GM19035 (cell line): ENCODE data around the gene WEE1.
A peak's percentile ranks its signal among the peaks of the same experiment; 100 is the strongest.

Experiments
- ATAC-seq: cut with Tn5 transposase; IDR thresholded peaks from one replicate; pipeline ENCODE4 v1.9.1; 2021; ENCODE audit not compliant: unreplicated experiment

The WEE1 gene

DNA sequence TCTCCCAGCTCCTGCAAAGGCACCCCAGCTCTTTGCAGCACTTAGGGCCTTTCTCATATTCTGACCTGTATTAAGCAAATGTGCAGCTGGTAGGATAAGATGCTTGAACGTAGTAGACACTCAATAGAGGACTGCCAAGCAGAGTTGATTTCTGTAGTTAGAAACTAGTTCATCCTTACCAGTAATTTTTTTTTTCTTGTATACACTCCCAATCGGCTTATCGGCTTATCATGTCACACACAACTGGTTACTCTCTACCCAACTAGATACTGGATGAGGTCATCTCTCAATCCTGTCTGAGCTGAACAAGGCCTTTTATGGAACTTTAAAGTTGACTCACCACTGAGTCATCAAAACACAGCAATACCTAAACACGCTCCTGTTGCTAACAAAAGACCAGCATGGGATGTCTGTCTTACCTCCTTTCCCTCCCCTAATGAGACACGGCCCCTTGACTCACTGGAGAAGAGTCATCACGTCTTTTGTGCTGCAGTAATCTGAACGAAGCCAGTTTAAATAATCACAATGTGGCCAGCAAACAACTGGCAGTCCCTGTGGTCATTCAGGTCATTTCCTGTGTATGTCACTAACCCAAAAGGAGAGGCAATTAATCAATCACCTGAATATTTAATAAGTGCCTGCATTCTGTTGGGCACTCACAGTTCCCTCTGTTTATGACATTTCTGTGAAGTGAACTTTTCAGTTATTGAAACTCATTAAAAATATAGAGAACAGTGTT lies 7.5 kb upstream of the WEE1 start:
- ATAC-seq = peak; percentile 96

- no peak for ATAC-seq
Observed at GRCh38 chr11:9566561-9567063, 6.9 kb upstream of the WEE1 start.

GRCh38 chr11:9567401-9567800 lies 6.1 kb upstream of the WEE1 start:
- ATAC-seq = no peak

- no peak for ATAC-seq
Observed at GRCh38 chr11:9568161-9568853, 5.2 kb upstream of the WEE1 start.

DNA sequence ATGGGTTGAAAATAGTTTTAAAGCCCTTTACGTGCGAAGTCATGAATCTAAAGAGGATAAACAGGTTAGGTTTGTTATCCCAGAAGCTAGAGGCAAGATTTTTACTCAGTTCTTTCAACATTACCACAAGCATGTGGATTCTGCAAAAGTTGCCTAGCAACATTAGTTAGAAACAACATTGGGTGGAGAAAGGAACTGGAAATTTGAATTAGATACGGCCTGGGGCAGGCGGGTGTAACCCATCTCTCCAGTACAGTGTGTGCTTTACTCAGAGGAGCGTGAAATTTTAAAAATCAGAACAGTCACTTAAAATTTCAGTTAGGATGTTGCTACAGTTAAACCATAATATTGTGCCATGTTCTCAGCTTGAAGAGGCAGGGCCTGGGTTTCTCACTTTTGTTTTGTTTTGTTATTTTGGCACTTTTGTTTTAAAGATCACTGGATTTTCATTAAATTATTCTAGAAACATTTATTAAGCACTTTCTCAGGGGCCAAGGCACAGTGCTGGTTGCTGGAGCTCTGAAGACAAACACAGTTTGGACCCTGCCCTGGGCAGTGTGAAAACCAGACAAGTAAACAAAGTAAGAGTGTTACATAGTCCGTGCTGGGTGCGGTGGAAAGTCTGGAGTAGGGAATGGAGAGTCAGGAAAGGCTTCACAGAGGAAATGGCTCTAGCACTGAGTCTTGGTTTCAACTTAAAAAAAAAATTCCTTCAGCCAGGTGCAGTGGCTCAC lies 4.4 kb upstream of the WEE1 start:
- no peak for ATAC-seq

DNA sequence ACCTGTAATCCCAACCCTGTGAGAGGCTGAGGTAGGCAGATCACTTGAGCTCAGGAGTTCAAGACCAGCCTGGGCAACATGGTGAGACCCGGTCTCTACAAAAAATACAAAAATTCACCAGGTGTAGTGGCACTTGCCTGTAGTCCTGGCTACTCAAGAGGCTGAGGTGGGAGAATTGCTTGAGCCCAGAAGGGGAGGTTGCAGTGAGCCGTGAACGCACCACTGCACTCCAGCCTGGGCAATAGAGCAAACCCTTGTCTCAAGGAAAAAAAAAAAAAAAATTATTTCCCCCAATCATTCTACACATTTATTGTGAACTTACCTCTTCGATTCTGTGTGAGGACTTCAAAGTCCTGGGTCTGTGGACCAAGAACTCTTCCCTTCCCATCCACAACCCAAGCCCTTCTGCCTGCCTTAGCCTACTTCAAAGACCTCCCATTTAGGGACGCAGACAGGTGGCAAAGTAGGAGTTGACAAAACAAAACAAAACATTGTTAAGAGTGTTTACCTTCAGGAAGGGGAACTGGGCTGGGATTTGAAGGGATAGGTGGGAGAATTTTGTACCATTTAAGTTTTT lies 3.8 kb upstream of the WEE1 start:
- ATAC-seq = no peak

- ATAC-seq = no peak
Observed at GRCh38 chr11:9570313-9571025, 3.0 kb upstream of the WEE1 start.

- no peak for ATAC-seq
Observed at GRCh38 chr11:9571071-9571762, 2.3 kb upstream of the WEE1 start.

- no peak for ATAC-seq
Observed at GRCh38 chr11:9571763-9572115, 1.7 kb upstream of the WEE1 start.

DNA sequence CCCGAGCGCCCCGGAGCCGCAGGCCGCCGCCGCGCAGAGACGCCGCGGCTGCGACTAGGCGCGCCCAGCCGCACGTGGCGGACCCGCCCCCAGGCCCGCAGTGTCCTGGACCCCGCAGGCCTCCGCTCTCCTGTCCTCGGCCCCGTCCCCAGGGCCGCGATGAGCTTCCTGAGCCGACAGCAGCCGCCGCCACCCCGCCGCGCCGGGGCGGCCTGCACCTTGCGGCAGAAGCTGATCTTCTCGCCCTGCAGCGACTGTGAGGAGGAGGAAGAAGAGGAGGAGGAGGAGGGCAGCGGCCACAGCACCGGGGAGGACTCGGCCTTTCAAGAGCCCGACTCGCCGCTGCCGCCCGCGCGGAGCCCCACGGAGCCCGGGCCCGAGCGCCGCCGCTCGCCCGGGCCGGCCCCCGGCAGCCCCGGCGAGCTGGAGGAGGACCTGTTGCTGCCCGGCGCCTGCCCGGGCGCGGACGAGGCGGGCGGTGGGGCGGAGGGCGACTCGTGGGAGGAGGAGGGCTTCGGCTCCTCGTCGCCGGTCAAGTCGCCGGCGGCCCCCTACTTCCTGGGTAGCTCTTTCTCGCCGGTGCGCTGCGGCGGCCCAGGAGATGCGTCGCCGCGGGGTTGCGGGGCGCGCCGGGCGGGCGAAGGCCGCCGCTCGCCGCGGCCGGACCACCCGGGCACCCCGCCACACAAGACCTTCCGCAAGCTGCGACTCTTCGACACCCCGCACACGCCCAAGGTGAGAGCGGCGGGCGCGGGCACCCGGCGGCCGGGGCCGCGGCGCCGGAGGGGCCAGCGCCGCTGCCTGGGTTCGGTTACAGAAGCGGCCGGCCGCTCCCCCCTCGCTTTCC lies 528 bp downstream of the WEE1 start:
- ATAC-seq = peak; percentile 5

DNA sequence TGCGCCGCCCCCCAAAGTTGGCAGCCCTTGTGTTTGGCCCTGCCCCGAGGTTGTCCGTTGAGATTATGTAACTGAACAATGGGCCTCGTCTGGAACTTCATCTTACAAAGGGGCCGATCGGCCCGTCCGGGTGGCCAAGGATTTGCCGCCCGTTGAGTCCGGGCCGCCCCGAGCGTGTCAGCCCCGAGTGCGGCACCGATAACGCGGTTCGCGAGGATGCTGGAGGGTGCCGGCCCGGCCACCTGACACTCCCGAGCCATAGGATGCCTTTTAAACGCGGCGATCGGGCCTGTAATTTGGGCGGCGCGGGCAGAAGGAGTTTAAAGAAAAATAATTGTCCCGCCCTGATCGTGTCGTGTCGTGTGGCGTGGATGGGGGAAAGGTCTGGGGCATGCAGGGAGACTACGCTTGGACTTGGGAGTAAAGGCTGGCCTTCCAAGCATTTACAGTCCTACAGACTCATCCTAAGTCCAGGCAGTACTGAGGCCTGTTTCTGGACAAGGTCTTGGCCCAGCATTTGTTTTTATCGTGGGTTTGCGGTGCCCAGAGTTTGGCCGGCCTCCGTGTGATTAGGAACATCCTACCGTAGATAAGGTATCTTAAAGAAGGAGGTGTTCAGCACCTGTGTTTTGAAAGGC lies 1.3 kb downstream of the WEE1 start:
- ATAC-seq = no peak

- ATAC-seq = no peak
Observed at GRCh38 chr11:9575260-9576240, 2.1 kb downstream of the WEE1 start.

GRCh38 chr11:9576701-9577381 lies 3.4 kb downstream of the WEE1 start:
- no peak for ATAC-seq

DNA sequence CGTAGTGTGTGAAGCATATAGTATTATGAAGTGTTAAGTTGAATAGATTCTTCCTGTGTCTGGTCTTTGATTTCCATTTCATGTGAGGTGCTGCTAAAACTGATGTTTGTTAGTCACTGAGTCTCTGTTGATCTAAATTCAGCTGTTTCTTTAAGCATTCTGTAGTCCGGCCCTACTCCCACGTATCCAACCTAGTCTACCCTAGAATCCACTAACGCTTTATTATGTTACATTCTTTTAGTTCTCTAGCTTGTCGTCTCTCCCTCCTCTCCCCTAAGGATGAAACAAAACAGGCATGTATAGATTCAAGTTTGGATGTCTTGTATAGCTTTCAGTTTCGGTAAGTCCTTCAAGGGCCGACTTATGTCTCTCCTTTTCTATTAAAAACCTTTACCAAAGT lies 4.1 kb downstream of the WEE1 start:
- no peak for ATAC-seq

DNA sequence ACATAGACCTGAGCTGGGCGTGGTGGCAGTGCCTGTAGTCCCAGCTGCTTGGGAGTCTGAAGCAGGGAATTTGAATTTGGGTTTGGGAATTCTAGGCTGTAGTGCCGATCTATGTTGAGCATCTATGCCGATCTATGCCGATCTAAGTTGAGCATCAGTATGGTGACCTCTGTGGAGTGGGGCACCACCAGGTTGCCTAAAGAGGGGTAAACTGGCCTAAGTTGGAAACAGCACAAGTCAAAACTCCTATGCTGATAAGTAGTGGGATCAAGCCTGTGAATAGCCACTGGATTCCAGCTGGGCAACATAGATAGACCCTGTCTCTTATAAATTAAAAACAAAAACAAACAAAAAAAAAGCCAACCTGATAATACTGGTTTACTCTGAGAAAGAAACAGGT lies 7.4 kb downstream of the WEE1 start:
- no peak for ATAC-seq

DNA sequence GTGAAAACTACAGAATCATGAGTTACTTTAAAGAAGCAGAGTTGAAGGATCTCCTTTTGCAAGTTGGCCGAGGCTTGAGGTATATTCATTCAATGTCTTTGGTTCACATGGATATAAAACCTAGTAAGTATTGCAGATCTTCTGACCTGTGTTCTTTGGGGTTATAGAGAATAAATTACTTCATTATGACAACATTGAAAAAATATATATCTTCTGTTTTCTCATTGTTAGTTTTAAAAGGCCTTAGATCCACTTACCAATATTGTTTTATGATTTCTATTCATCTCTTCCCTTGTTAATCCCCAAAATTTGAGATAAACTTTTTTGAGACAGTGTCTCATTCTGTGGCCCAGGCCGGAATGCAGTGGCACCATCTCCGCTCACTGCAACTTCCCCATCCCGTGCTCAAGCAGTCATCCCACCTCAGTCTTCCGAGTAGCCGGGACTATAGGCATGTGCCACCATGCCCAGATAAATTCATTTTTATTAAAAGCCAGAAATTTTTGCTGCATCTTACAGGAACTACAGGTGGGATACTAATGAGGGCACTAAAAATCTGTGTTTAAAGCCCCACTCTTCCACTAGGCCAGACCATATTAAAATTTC lies 8.2 kb downstream of the WEE1 start:
- ATAC-seq = no peak

GRCh38 chr11:9590717-9591116 lies 17.2 kb downstream of the WEE1 start:
- no peak for ATAC-seq
